Activated gamma-delta T cell treated with Interleukin-2 at 50 U/mL for 16 hours (primary cell): ENCODE data around the gene TBC1D16.
"Not testable (repeated sequence)": the region's sequence is repeated elsewhere in the genome, so short reads cannot be mapped to it uniquely, and the experiment has no call there.

Experiments used
- DNase-seq: peaks from one replicate; pipeline ENCODE4 v3.0.0-alpha.2; 2020

TBC1D16 gene

GRCh38 chr17:80002070-80002641 is 33.5 kb downstream of the TBC1D16 start:
- DNase-seq = no peak

- DNase-seq = no peak
Observed at GRCh38 chr17:80000981-80001775, 34.5 kb downstream of the TBC1D16 start.

GRCh38 chr17:80000136-80000535 is 35.5 kb downstream of the TBC1D16 start:
- no peak for DNase-seq

GRCh38 chr17:79997011-79997660 is 38.5 kb downstream of the TBC1D16 start:
- DNase-seq = peak; percentile 72

- DNase-seq = no peak
Observed at GRCh38 chr17:79996291-79996690, 39.4 kb downstream of the TBC1D16 start.

- no peak for DNase-seq
Observed at GRCh38 chr17:79995696-79996095, 40.0 kb downstream of the TBC1D16 start.

GRCh38 chr17:79994602-79995001 is 41.1 kb downstream of the TBC1D16 start:
- no peak for DNase-seq

GRCh38 chr17:79994228-79994569 is 41.5 kb downstream of the TBC1D16 start:
- DNase-seq = not testable (repeated sequence)

- no peak for DNase-seq
Observed at GRCh38 chr17:79993390-79994227, 42.1 kb downstream of the TBC1D16 start.

- no peak for DNase-seq
Observed at GRCh38 chr17:79992649-79993389, 42.9 kb downstream of the TBC1D16 start.

GRCh38 chr17:79991924-79992648 is 43.6 kb downstream of the TBC1D16 start:
- DNase-seq = no peak

GRCh38 chr17:79991140-79991923 is 44.3 kb downstream of the TBC1D16 start:
- DNase-seq = peak; percentile 81

GRCh38 chr17:79990704-79991103 is 45.0 kb downstream of the TBC1D16 start:
- DNase-seq = no peak

- no peak for DNase-seq
Observed at GRCh38 chr17:79990051-79990592, 45.5 kb downstream of the TBC1D16 start.

GRCh38 chr17:79989106-79989835 is 46.4 kb downstream of the TBC1D16 start:
- DNase-seq = no peak

- no peak for DNase-seq
Observed at GRCh38 chr17:79988185-79988971, 47.3 kb downstream of the TBC1D16 start.

GRCh38 chr17:79987935-79988184 is 47.8 kb downstream of the TBC1D16 start:
- no peak for DNase-seq

GRCh38 chr17:79987187-79987934 is 48.3 kb downstream of the TBC1D16 start:
- no peak for DNase-seq
